Adrenal gland (tissue), 5 donors: ENCODE data around the gene TSPAN3.

Experiments
- POLR2A ChIP-seq, 2 donors: fragments of 450-650 bp; IDR thresholded peaks; one replicate each; pipeline ENCODE4 v1.6.1; 2017; ENCODE audit warnings: antibody characterized with exemption in 2 of 2, mild to moderate bottlenecking in 2 of 2, moderate library complexity in 1 of 2
- TF ChIP-seq, protein P1 (sequence below), 6 experiments: fragments of 450-650 bp in 4 of 6; fragments of 200-600 bp in 2 of 6; sonication (generic) in 1 of 6; IDR thresholded peaks; 1 replicate in 5 of 6; 2 replicates in 1 of 6; pipeline versions ENCODE4 v1.5.1 to v1.8.0; 2016 to 2021; ENCODE audit warnings: antibody characterized with exemption in 6 of 6, mild to moderate bottlenecking in 2 of 6, moderate library complexity in 1 of 6
- donor health status: DM: no; HTN: no; CAD: no.

DNA sequence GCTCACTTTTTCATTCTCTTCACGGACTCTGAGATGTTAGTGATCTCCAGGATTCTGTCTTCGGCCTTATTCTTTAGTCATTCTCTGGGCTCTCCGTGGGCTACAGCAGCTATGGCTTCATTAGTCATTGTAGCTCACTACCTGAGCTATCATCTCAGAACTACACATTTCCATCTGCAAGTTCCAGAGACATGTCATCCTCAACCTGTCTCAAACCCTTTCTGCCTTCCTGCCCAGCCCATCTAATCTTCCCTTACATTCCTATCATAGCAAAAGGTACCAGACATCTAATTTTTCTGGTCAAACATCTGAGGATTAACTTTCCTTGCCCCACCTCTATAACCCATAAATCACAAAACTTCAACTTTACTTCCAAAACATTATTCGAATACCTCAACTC is 13.2 kb downstream of the TSPAN3 start:
- TF ChIP-seq, protein P1, sequence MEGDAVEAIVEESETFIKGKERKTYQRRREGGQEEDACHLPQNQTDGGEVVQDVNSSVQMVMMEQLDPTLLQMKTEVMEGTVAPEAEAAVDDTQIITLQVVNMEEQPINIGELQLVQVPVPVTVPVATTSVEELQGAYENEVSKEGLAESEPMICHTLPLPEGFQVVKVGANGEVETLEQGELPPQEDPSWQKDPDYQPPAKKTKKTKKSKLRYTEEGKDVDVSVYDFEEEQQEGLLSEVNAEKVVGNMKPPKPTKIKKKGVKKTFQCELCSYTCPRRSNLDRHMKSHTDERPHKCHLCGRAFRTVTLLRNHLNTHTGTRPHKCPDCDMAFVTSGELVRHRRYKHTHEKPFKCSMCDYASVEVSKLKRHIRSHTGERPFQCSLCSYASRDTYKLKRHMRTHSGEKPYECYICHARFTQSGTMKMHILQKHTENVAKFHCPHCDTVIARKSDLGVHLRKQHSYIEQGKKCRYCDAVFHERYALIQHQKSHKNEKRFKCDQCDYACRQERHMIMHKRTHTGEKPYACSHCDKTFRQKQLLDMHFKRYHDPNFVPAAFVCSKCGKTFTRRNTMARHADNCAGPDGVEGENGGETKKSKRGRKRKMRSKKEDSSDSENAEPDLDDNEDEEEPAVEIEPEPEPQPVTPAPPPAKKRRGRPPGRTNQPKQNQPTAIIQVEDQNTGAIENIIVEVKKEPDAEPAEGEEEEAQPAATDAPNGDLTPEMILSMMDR (IDR thresholded peaks at IDR 0.05), result no peak
- no peak for TF ChIP-seq POLR2A (IDR thresholded peaks at IDR 0.05)
